H1 (cell line): Measurements from ENCODE around the gene ANKH. TPM values are rescaled to one million over a fixed set of nuclear protein-coding genes. Genes with fewer than 3 reads are reported as not detected.

Experiments used
- CTCF ChIA-PET: fragments of 300-600 bp; sonication (Branson Sonifier 250); formaldehyde crosslinking; loops from one replicate; lab custom pipeline; 2021; ENCODE audit not compliant: partially characterized antibody; lab: Charles Lee
- POLR2A ChIA-PET: fragments of 300-600 bp; sonication (Branson Sonifier 250); formaldehyde crosslinking; loops from one replicate; lab custom pipeline; 2021; ENCODE audit warnings: inconsistent platforms; ENCODE audit not compliant: partially characterized antibody; lab: Charles Lee
- DNase-seq, 2 experiments: peaks; one replicate each; pipeline versions ENCODE4 v3.0.0 to v3.0.0-alpha.2; 2010 to 2022; ENCODE audit warnings: low spot score in 2 of 2, low read depth in 1 of 2, mixed read lengths in 1 of 2
- FAIRE-seq: peaks from 2 replicates; lab custom pipeline; 2011; peaks lifted over from hg19 to GRCh38; lab: Jason Lieb, UNC
- H2AFZ ChIP-seq: 2 replicates; pipeline ENCODE4 v1.8.1; 2012; ENCODE audit warnings: low read length, inconsistent platforms
- H2AK5ac ChIP-seq: 2 replicates; pipeline ENCODE4 v1.6.1; 2013; ENCODE audit warnings: low read depth, low read length
- H2BK120ac ChIP-seq: replicated peaks from 2 replicates; pipeline ENCODE3; 2013; ENCODE audit warnings: low read depth, low read length, inconsistent platforms
- H2BK12ac ChIP-seq: 2 replicates; pipeline ENCODE4 v1.6.1; 2013; ENCODE audit warnings: low read depth, low read length
- H2BK15ac ChIP-seq: 2 replicates; pipeline ENCODE4 v1.6.1; 2013; ENCODE audit warnings: low read length
- H2BK20ac ChIP-seq: 2 replicates; pipeline ENCODE4 v1.6.1; 2013; ENCODE audit warnings: low read length
- H2BK5ac ChIP-seq: 2 replicates; pipeline ENCODE4 v1.6.1; 2013; ENCODE audit warnings: low read depth, low read length
- H3K14ac ChIP-seq: 2 replicates; pipeline ENCODE4 v1.6.1; 2013; ENCODE audit warnings: inconsistent platforms; ENCODE audit not compliant: insufficient read length
- H3K18ac ChIP-seq: 2 replicates; pipeline ENCODE4 v1.6.1; 2013; ENCODE audit warnings: low read length; ENCODE audit errors: extremely low read depth
- H3K23ac ChIP-seq: 2 replicates; pipeline ENCODE4 v1.6.1; 2013; ENCODE audit warnings: inconsistent platforms; ENCODE audit not compliant: insufficient read length
- H3K23me2 ChIP-seq: 2 replicates; pipeline ENCODE4 v1.6.1; 2013; ENCODE audit warnings: low read depth, low read length
- H3K27ac ChIP-seq: 2 replicates; pipeline ENCODE4 v1.6.1; 2011; ENCODE audit warnings: low read depth, low read length, inconsistent platforms
- H3K27me3 ChIP-seq, 4 experiments: replicated peaks in 1 of 4; 1 replicate in 1 of 4; 2 replicates in 3 of 4; pipeline versions ENCODE4 v1.6.1 to v1.8.1; 2011 to 2013; ENCODE audit warnings: low read length in 3 of 4, mild to moderate bottlenecking in 3 of 4, inconsistent platforms in 2 of 4, mixed read lengths in 2 of 4, moderate library complexity in 1 of 4; ENCODE audit not compliant: control insufficient read depth in 3 of 4, insufficient read depth in 3 of 4; ENCODE audit errors: extremely low read depth in 1 of 4
- H3K36me3 ChIP-seq, 4 experiments: 2 replicates each; pipeline versions ENCODE4 v1.6.1 to v1.8.1; 2011 to 2013; ENCODE audit warnings: mild to moderate bottlenecking in 4 of 4, low read length in 3 of 4, moderate library complexity in 2 of 4, control low read depth in 1 of 4, inconsistent platforms in 1 of 4; ENCODE audit not compliant: insufficient read depth in 4 of 4, control insufficient read depth in 2 of 4
- H3K4ac ChIP-seq: replicated peaks from 2 replicates; pipeline ENCODE3; 2013; ENCODE audit warnings: low read length, low read depth, mixed read lengths, inconsistent platforms; ENCODE audit not compliant: insufficient read length
- H3K4me1 ChIP-seq, 4 experiments: replicated peaks in 1 of 4; 1 replicate in 1 of 4; 2 replicates in 3 of 4; pipeline versions ENCODE4 v1.6.1 to v1.8.1; 2011 to 2013; ENCODE audit warnings: low read length in 3 of 4, inconsistent platforms in 2 of 4, mixed read lengths in 1 of 4; ENCODE audit not compliant: insufficient read depth in 4 of 4, control insufficient read depth in 3 of 4
- H3K4me2 ChIP-seq, 2 experiments: 2 replicates each; pipeline versions ENCODE4 v1.6.1 to v1.8.1; 2011 to 2013; ENCODE audit warnings: low read depth in 2 of 2, low read length in 2 of 2, control low read depth in 1 of 2, inconsistent platforms in 1 of 2, mild to moderate bottlenecking in 1 of 2; ENCODE audit not compliant: insufficient read depth in 1 of 2
- H3K4me3 ChIP-seq, 4 experiments: fragments of 200-600, 300-600 bp in 1 of 4; sonication (generic), shearing (Covaris generic), sonication (Bioruptor Twin) in 1 of 4; 2 replicates each; pipeline versions ENCODE4 v1.5.1 to v1.8.1; 2011 to 2016; ENCODE audit warnings: low read length in 4 of 4, low read depth in 3 of 4, control low read depth in 2 of 4, inconsistent platforms in 2 of 4, mild to moderate bottlenecking in 2 of 4, mixed read lengths in 1 of 4, moderate library complexity in 1 of 4; ENCODE audit not compliant: insufficient read depth in 2 of 4; ENCODE audit errors: extremely low read depth in 1 of 4
- H3K56ac ChIP-seq: replicated peaks from 2 replicates; pipeline ENCODE3; 2013; ENCODE audit warnings: low read depth, mild to moderate bottlenecking, mixed read lengths, low read length, inconsistent platforms; ENCODE audit not compliant: insufficient read length
- H3K79me1 ChIP-seq: 2 replicates; pipeline ENCODE4 v1.6.1; 2013; ENCODE audit warnings: low read depth, low read length, control low read depth
- H3K79me2 ChIP-seq, 2 experiments: 2 replicates each; pipeline versions ENCODE4 v1.6.1 to v1.8.1; 2012 to 2013; ENCODE audit warnings: low read length in 2 of 2, mild to moderate bottlenecking in 2 of 2, inconsistent platforms in 1 of 2; ENCODE audit not compliant: insufficient read depth in 2 of 2, control insufficient read depth in 1 of 2
- H3K9ac ChIP-seq, 4 experiments: replicated peaks in 1 of 4; 1 replicate in 1 of 4; 2 replicates in 3 of 4; pipeline versions ENCODE4 v1.6.1 to v1.8.1; 2011 to 2013; ENCODE audit warnings: low read depth in 3 of 4, low read length in 3 of 4, control low read depth in 2 of 4, mild to moderate bottlenecking in 2 of 4, moderate library complexity in 2 of 4, inconsistent platforms in 1 of 4; ENCODE audit errors: extremely low read depth in 1 of 4
- H3K9me3 ChIP-seq, 2 experiments: 2 replicates each; pipeline versions ENCODE4 v1.6.1 to v1.8.1; 2012 to 2013; ENCODE audit warnings: mild to moderate bottlenecking in 2 of 2, moderate library complexity in 2 of 2, control low read depth in 1 of 2, inconsistent platforms in 1 of 2, low read depth in 1 of 2, low read length in 1 of 2, mixed read lengths in 1 of 2; ENCODE audit not compliant: insufficient read depth in 2 of 2
- H4K20me1 ChIP-seq, 2 experiments: replicated peaks in 1 of 2; 2 replicates each; pipeline versions ENCODE3 to v1.8.1; 2011 to 2013; ENCODE audit warnings: inconsistent platforms in 2 of 2, low read length in 2 of 2, mild to moderate bottlenecking in 1 of 2; ENCODE audit not compliant: insufficient read depth in 2 of 2, control insufficient read depth in 1 of 2
- H4K5ac ChIP-seq: 2 replicates; pipeline ENCODE4 v1.6.1; 2013; ENCODE audit warnings: low read length, low read depth, mixed read lengths, inconsistent platforms; ENCODE audit not compliant: insufficient read length
- H4K8ac ChIP-seq: 2 replicates; pipeline ENCODE4 v1.8.0; 2013; ENCODE audit warnings: mild to moderate bottlenecking, moderate library complexity, low read length, inconsistent platforms; ENCODE audit not compliant: insufficient read depth; ENCODE audit errors: extremely low read depth
- H4K91ac ChIP-seq: replicated peaks from 2 replicates; pipeline ENCODE3; 2013; ENCODE audit warnings: low read length, mixed read lengths, inconsistent platforms; ENCODE audit not compliant: insufficient read length
- BACH1 ChIP-seq: IDR thresholded peaks from 2 replicates; pipeline ENCODE4 v1.6.1; 2012; ENCODE audit warnings: low read length, improper control_type of control experiment
- GTF2F1 ChIP-seq: IDR thresholded peaks from 2 replicates; pipeline ENCODE4 v1.6.1; 2012; ENCODE audit warnings: low read depth, low read length, improper control_type of control experiment, borderline replicate concordance
- NANOG ChIP-seq: IDR thresholded peaks from 2 replicates; pipeline ENCODE4 v1.6.1; 2011; ENCODE audit warnings: low read length, low read depth, mild to moderate bottlenecking, inconsistent platforms; ENCODE audit not compliant: insufficient read depth, poor library complexity, severe bottlenecking
- RFX5 ChIP-seq: IDR thresholded peaks from 2 replicates; pipeline ENCODE4 v1.6.1; 2011; ENCODE audit warnings: low read depth, low read length, improper control_type of control experiment, borderline replicate concordance
- WGBS, 2 experiments: shearing (Covaris generic) in 1 of 2; methylation state at CpG; one replicate each; pipeline versions ENCODE4 v1.1.6 to v1.1.7; 2013 to 2015; ENCODE audit warnings: low lambda C conversion rate in 2 of 2, mixed read lengths in 2 of 2, inconsistent platforms in 1 of 2, low coverage in 1 of 2, missing lambda C conversion rate in 1 of 2; ENCODE audit not compliant: insufficient replicate concordance in 2 of 2, insufficient coverage in 1 of 2, insufficient read length in 1 of 2; ENCODE audit errors: extremely low coverage in 1 of 2, missing lambda C conversion rate in 1 of 2; 5-methylcytosine and 5-hydroxymethylcytosine counted together
- polyA plus RNA-seq, 7 experiments: library from polyadenylated mRNA; depleted of rRNA in 3 of 7; stranded (reverse) in 5 of 7; unstranded in 2 of 7; fragments of >200 nt in 5 of 7; fragments of 200-250 nt in 2 of 7; gene quantifications; 1 replicate in 5 of 7; 2 replicates in 1 of 7; 4 replicates in 1 of 7; pipeline versions ENCODE4 v1.2.1 to v1.2.3, GENCODE V29; 2011 to 2013; ENCODE audit warnings: missing spikeins in 2 of 7, mixed read lengths in 2 of 7
- total RNA-seq: library from RNA; stranded (reverse); fragmentation: NEBNext Ultra II Directional; extraction: Animal tissue kit (Norgen Biotek cat#: 25700); gene quantifications from 2 replicates; pipeline ENCODE4 v1.2.1, GENCODE V29; 2021

The ANKH gene
- total and polyA plus RNA-seq, 2 of the 8 experiments (the other 6 are each of a cell fraction or from before 2014, with no cell fraction given), result 5.3 to 13.0 TPM

- Histone ChIP-seq H2AK5ac (no peak overlapping the region), H2AFZ (no peak overlapping the region), H3K27me3 (no peaks in the 10 kb centered on the region), H2BK15ac (no peak overlapping the region), H3K56ac (no peak overlapping the region), H2BK20ac (0 out of 2 replicates have a peak overlapping the region, but pooled peaks have one; percentile 6), H2BK120ac (no peak overlapping the region), H2BK5ac (no peak overlapping the region), H3K4ac (no peak overlapping the region), H3K4me1 (peaks cover 5 to 14% (median 13%) of the 10 kb centered on the region in 4 experiments), H4K8ac (no peak overlapping the region), H4K20me1 (no peaks in the 10 kb centered on the region), H4K91ac (no peak overlapping the region), H3K23ac (no peak overlapping the region), H3K9ac (peak overlapping the region in 1 of 4 experiments; percentile 37; a peak in 1 of 7 replicates), H3K79me2 (no peaks in the 10 kb centered on the region), H3K36me3 (no peaks in the 10 kb centered on the region), H3K27ac (no peak overlapping the region), H3K4me2 (no peak overlapping the region), H3K14ac (no peak overlapping the region), H3K18ac (no peak overlapping the region), H2BK12ac (no peak overlapping the region), H4K5ac (no peak overlapping the region), H3K79me1 (no peaks in the 10 kb centered on the region), H3K4me3 (no peak overlapping the region), H3K23me2 (no peaks in the 10 kb centered on the region), H3K9me3 (no peaks in the 10 kb centered on the region)
- 95% methylated on average over 5 of the region's 5 CpGs; no CpG with 5 or more reads in 1 of the 2 experiments for WGBS, 2 experiments
- CTCF ChIA-PET, result interaction anchor here (0.8 to 2.4 kb wide), 6 partner anchors 10 to 156 kb away, joined by 3 to 10 read pairs (median 3); no protein-coding TSS in a partner anchor
- DNase-seq (no peak), FAIRE-seq (no peak)
- POLR2A ChIA-PET, result interaction anchor here (0.6 kb wide), 1 partner anchor 855 kb away, joined by 3 read pairs; no protein-coding TSS in a partner anchor
- no peak for TF ChIP-seq NANOG
- TF ChIP-seq BACH1, result no peak
- TF ChIP-seq RFX5, result no peak
- TF ChIP-seq GTF2F1, result no peak
These were observed 24.1 kb downstream of the ANKH start for GRCh38 chr5:14847471-14847870.
